IMR-90 (cell line): ENCODE measurements around the gene AK2. TPM values are rescaled to one million over a fixed set of nuclear protein-coding genes. Genes with fewer than 3 reads are reported as not detected.

Source experiments
- ATAC-seq: fragments of 200-7000 bp; cut with Tn5 transposase; 2 replicates; pipeline ENCODE4 v1.9.1; 2020; ENCODE audit warnings: low read depth, mild to moderate bottlenecking, moderate library complexity
- BruUV-seq: library from RNA; stranded (reverse); fragments of 400-500 nt; replicated peaks from 2 replicates; lab custom pipeline; 2021; lab: Mats Ljungman, UMichigan
- CTCF ChIA-PET: fragments of 300-600 bp; formaldehyde crosslinking; extraction: SDS; loops from one replicate; lab custom pipeline; 2021; ENCODE audit warnings: antibody characterized with exemption; lab: Yijun Ruan, JAX
- POLR2A ChIA-PET: fragments of 300-600 bp; sonication (Branson Sonifier 250); formaldehyde crosslinking; loops from one replicate; lab custom pipeline; 2022; ENCODE audit warnings: antibody characterized with exemption; ENCODE audit not compliant: unreplicated experiment; lab: Charles Lee
- DNase-seq: peaks from one replicate; pipeline ENCODE4 v3.0.0; 2013
- H2AFZ ChIP-seq: replicated peaks from 2 replicates; pipeline ENCODE3; 2013; ENCODE audit warnings: low read length, mild to moderate bottlenecking; ENCODE audit not compliant: poor library complexity
- H2AK5ac ChIP-seq: 2 replicates; pipeline ENCODE4 v1.6.1; 2013; ENCODE audit warnings: low read depth, low read length, inconsistent platforms
- H2AK9ac ChIP-seq: replicated peaks from 2 replicates; pipeline ENCODE3; 2013; ENCODE audit warnings: mild to moderate bottlenecking, low read depth, low read length, moderate library complexity; ENCODE audit not compliant: poor library complexity
- H2BK120ac ChIP-seq: 2 replicates; pipeline ENCODE4 v1.6.1; 2013; ENCODE audit warnings: low read depth, low read length, inconsistent platforms
- H2BK15ac ChIP-seq: 3 replicates; pipeline ENCODE4 v1.6.1; 2013; ENCODE audit warnings: low read depth, low read length, inconsistent platforms
- H2BK20ac ChIP-seq: 2 replicates; pipeline ENCODE4 v1.6.1; 2013; ENCODE audit warnings: low read depth, mild to moderate bottlenecking, inconsistent platforms, low read length, moderate library complexity
- H2BK5ac ChIP-seq: 2 replicates; pipeline ENCODE4 v1.6.1; 2013; ENCODE audit warnings: mild to moderate bottlenecking, low read depth, low read length, inconsistent platforms; ENCODE audit not compliant: poor library complexity, severe bottlenecking
- H3K14ac ChIP-seq: replicated peaks from 2 replicates; pipeline ENCODE4 v1.6.1; 2013; ENCODE audit warnings: low read depth, low read length, inconsistent platforms
- H3K18ac ChIP-seq: 2 replicates; pipeline ENCODE4 v1.6.1; 2013; ENCODE audit warnings: low read depth, low read length, control low read depth
- H3K23ac ChIP-seq: 2 replicates; pipeline ENCODE4 v1.6.1; 2013; ENCODE audit warnings: low read depth, low read length, inconsistent platforms
- H3K27ac ChIP-seq: 2 replicates; pipeline ENCODE4 v1.5.1; 2013; ENCODE audit warnings: mild to moderate bottlenecking, control low read depth, low read length; ENCODE audit not compliant: insufficient read depth
- H3K27me3 ChIP-seq: 2 replicates; pipeline ENCODE4 v1.6.1; 2013; ENCODE audit warnings: low read length; ENCODE audit not compliant: control insufficient read depth, insufficient read depth
- H3K36me3 ChIP-seq: 2 replicates; pipeline ENCODE4 v1.6.1; 2013; ENCODE audit warnings: low read length, mixed read lengths; ENCODE audit not compliant: control insufficient read depth, insufficient read depth
- H3K4ac ChIP-seq: 2 replicates; pipeline ENCODE4 v1.6.1; 2013; ENCODE audit warnings: low read depth, low read length, inconsistent platforms
- H3K4me1 ChIP-seq: 2 replicates; pipeline ENCODE4 v1.6.1; 2013; ENCODE audit warnings: low read length, mixed read lengths; ENCODE audit not compliant: control insufficient read depth, insufficient read depth
- H3K4me2 ChIP-seq: 2 replicates; pipeline ENCODE4 v1.6.1; 2013; ENCODE audit warnings: low read depth, mild to moderate bottlenecking, control low read depth, low read length, moderate library complexity
- H3K4me3 ChIP-seq: 2 replicates; pipeline ENCODE4 v1.5.1; 2013; ENCODE audit warnings: low read depth, mild to moderate bottlenecking, control low read depth, low read length, moderate library complexity; ENCODE audit not compliant: insufficient read depth
- H3K56ac ChIP-seq: 2 replicates; pipeline ENCODE4 v1.6.1; 2013; ENCODE audit warnings: low read length, inconsistent platforms; ENCODE audit not compliant: insufficient read depth; ENCODE audit errors: extremely low read depth
- H3K79me1 ChIP-seq, 2 experiments: 2 replicates each; pipeline ENCODE4 v1.6.1; 2013; ENCODE audit warnings: low read length in 2 of 2, inconsistent platforms in 1 of 2, low read depth in 1 of 2
- H3K9ac ChIP-seq: 2 replicates; pipeline ENCODE4 v1.6.1; 2013; ENCODE audit warnings: low read depth, low read length, control low read depth
- H3K9me1 ChIP-seq: 2 replicates; pipeline ENCODE4 v1.6.1; 2013; ENCODE audit warnings: low read length, inconsistent platforms; ENCODE audit not compliant: insufficient read depth
- H3K9me3 ChIP-seq: 2 replicates; pipeline ENCODE4 v1.6.1; 2013; ENCODE audit warnings: low read length; ENCODE audit not compliant: control insufficient read depth, insufficient read depth
- H4K20me1 ChIP-seq: 2 replicates; pipeline ENCODE4 v1.6.1; 2013; ENCODE audit warnings: low read length, inconsistent platforms; ENCODE audit not compliant: insufficient read depth
- H4K5ac ChIP-seq: 2 replicates; pipeline ENCODE4 v1.6.1; 2013; ENCODE audit warnings: mild to moderate bottlenecking, low read depth, low read length, control low read depth
- H4K8ac ChIP-seq, 2 experiments: 2 replicates each; pipeline ENCODE4 v1.6.1; 2013; ENCODE audit warnings: low read depth in 2 of 2, low read length in 2 of 2, control low read depth in 1 of 2, inconsistent platforms in 1 of 2
- H4K91ac ChIP-seq: 2 replicates; pipeline ENCODE4 v1.6.1; 2013; ENCODE audit warnings: low read depth, low read length, inconsistent platforms; ENCODE audit not compliant: insufficient read depth
- SMC3 ChIP-seq: fragments of 150-350 bp; IDR thresholded peaks from 2 replicates; pipeline ENCODE4 v1.6.1; 2016; ENCODE audit warnings: low read depth, mild to moderate bottlenecking, antibody characterized with exemption, low read length, moderate library complexity
- WGBS, 2 experiments: methylation state at CpG; one replicate each; pipeline versions ENCODE4 v1.1.5 to v1.1.7; 2013; ENCODE audit warnings: missing lambda C conversion rate in 2 of 2; ENCODE audit not compliant: insufficient read length in 1 of 2; ENCODE audit errors: extremely low coverage in 2 of 2; 5-methylcytosine and 5-hydroxymethylcytosine counted together
- dilution Hi-C: fragments of 300-500 bp; cut with HindIII; formaldehyde crosslinking; loops from one replicate; pipeline ENCODE4 v1.14.3; 2018; ENCODE audit warnings: low sequenced_read_pairs; ENCODE audit not compliant: unreplicated experiment
- in situ Hi-C: fragments of 300-500 bp; cut with MboI; formaldehyde crosslinking; loops from 3 replicates; pipeline ENCODE4 v1.14.3; 2019; ENCODE audit warnings: low sequenced_read_pairs, inconsistent platforms, mixed read lengths
- intact Hi-C: fragments of 100-400 bp; cut with micrococcal nuclease; formaldehyde crosslinking; loops from 2 replicates; pipeline ENCODE4 v1.10.0; 2022
- polyA plus RNA-seq, 3 experiments: library from polyadenylated mRNA; depleted of rRNA; stranded (reverse); fragments of >200 nt; gene quantifications; 2 replicates each; pipeline ENCODE4 v1.2.3, GENCODE V29; 2012; ENCODE audit warnings: low replicate concordance in 1 of 3
- total RNA-seq: library from RNA; depleted of rRNA; stranded (reverse); fragments of >200 nt; gene quantifications from 2 replicates; pipeline ENCODE4 v1.2.3, GENCODE V29; 2012

Gene AK2
- total and polyA plus RNA-seq, 2 of the 4 experiments (the other 2 are of a cell fraction) = 118 to 203 TPM

DNA sequence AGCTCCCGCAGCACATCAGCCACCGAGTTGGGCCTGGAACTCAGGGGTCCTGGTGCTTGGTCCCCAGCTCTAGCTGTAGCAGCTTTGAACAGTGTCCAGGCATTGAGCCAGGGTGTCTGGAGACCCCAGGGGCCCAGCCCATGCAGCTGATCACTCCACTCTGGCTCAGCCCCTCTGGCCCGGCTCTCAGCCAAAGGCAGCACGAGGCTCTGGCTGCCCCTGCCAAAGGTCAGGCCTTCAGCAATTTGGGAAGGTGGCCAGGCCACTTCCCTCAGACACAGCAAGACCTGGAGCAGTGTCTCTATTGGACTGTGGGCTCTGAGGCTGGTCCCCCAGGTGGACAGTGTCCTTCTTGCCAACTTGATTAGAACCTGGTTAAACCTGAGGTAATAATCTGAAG is 37.7 kb downstream of the AK2 start:
- Histone ChIP-seq H4K5ac (no peak overlapping the region), H3K27me3 (no peaks in the 10 kb centered on the region), H3K56ac (no peak overlapping the region), H3K36me3 (no peaks in the 10 kb centered on the region), H4K20me1 (no peaks in the 10 kb centered on the region), H2BK120ac (no peak overlapping the region), H3K4ac (peak overlapping the region; percentile 16; the same call in 1 of the 2 replicates), H2AK9ac (no peak overlapping the region), H3K4me2 (no peak overlapping the region), H3K9ac (no peak overlapping the region), H3K23ac (no peak overlapping the region), H4K8ac (no peak overlapping the region; a peak in 1 of 4 replicates), H2AFZ (no peak overlapping the region), H2AK5ac (no peak overlapping the region), H3K4me3 (no peak overlapping the region), H3K14ac (peak overlapping the region; percentile 9; the same call in 1 of the 2 replicates), H2BK5ac (no peak overlapping the region), H3K9me1 (peaks cover 28% of the 10 kb centered on the region), H3K18ac (no peak overlapping the region), H2BK15ac (no peak overlapping the region), H2BK20ac (no peak overlapping the region), H4K91ac (no peak overlapping the region), H3K4me1 (peaks cover 19% of the 10 kb centered on the region), H3K79me1 (peaks cover 0 to 15% of the 10 kb centered on the region in 2 experiments; a peak in 2 of 4 replicates), H3K9me3 (no peaks in the 10 kb centered on the region), H3K27ac (no peak overlapping the region)
- dilution Hi-C loops (no loop called here), in situ Hi-C loops (no loop called here), intact Hi-C loops (no loop called here)
- TF ChIP-seq SMC3 = no peak
- ATAC-seq (no peak), DNase-seq (no peak)
- POLR2A ChIA-PET = no interaction called here
- WGBS, 2 experiments = 52% methylated on average over 4 of the region's 4 CpGs; no CpG with 5 or more reads in 1 of the 2 experiments
- BruUV-seq = no TSS peak
- CTCF ChIA-PET = no interaction called here
